Activated B cell treated with CpG ODN at 0.5 μM for 24 hours (primary cell): ENCODE measurements around the gene THOC6. TPM values are rescaled to one million over a fixed set of nuclear protein-coding genes. Genes with fewer than 3 reads are reported as not detected.

Source experiments
- ATAC-seq: fragments of 200-7000 bp; cut with Tn5 transposase; one replicate; pipeline ENCODE4 v1.10.0; 2021; ENCODE audit warnings: low read depth, mild to moderate bottlenecking, moderate library complexity
- CTCF ChIA-PET: fragments of 350-600 bp; sonication (Branson Sonifier 250); formaldehyde crosslinking; loops from one replicate; lab custom pipeline; 2021; ENCODE audit warnings: antibody characterized with exemption; lab: Charles Lee
- POLR2A ChIA-PET: fragments of 350-600 bp; sonication (Branson Sonifier 250); formaldehyde crosslinking; loops from one replicate; lab custom pipeline; 2021; ENCODE audit warnings: antibody characterized with exemption; lab: Charles Lee
- DNase-seq: peaks from one replicate; pipeline ENCODE4 v3.0.0; 2022
- H3K27ac Mint-ChIP-seq: one replicate; pipeline ENCODE4 v1.8.0; 2020; ENCODE audit warnings: mixed read lengths
- H3K27me3 Mint-ChIP-seq: one replicate; pipeline ENCODE4 v1.8.0; 2021; ENCODE audit warnings: mixed read lengths
- H3K36me3 Mint-ChIP-seq: one replicate; pipeline ENCODE4 v1.8.0; 2021; ENCODE audit warnings: low read depth, mixed read lengths
- H3K4me1 Mint-ChIP-seq: one replicate; pipeline ENCODE4 v1.8.0; 2021; ENCODE audit warnings: mixed read lengths
- H3K4me3 Mint-ChIP-seq: one replicate; pipeline ENCODE4 v1.8.0; 2020; ENCODE audit warnings: mild to moderate bottlenecking, mixed read lengths
- H3K9me3 Mint-ChIP-seq: one replicate; pipeline ENCODE4 v1.8.0; 2020; ENCODE audit warnings: mixed read lengths
- intact Hi-C: fragments of 100-400 bp; cut with micrococcal nuclease; formaldehyde crosslinking; loops from one replicate; pipeline ENCODE4 v1.15.1; 2024
- total RNA-seq: library from RNA; stranded (reverse); gene quantifications from 2 replicates; pipeline ENCODE4 v1.2.3, GENCODE V29; 2022
- TF ChIP-seq, protein P1 (sequence below): fragments of 200-600 bp; IDR thresholded peaks from one replicate; pipeline ENCODE4 v1.8.0; 2022; ENCODE audit warnings: antibody characterized with exemption, mild to moderate bottlenecking

The THOC6 gene
- total RNA-seq, 1 donor from 2014 or later: 45.8 TPM

GRCh38 chr16:3046641-3047386 lies 23.0 kb downstream of the THOC6 start:
- intact Hi-C loops: loop anchor here (1.0 to 2.0 kb wide), 2 partner anchors 12 to 16 kb away; no protein-coding TSS in a partner anchor
- Mint-ChIP-seq H3K4me3 (peak overlapping the region; percentile 56), H3K27ac (no peak overlapping the region), H3K4me1 (peaks cover 11% of the 10 kb centered on the region), H3K27me3 (peaks cover 38% of the 10 kb centered on the region), H3K36me3 (no peaks in the 10 kb centered on the region), H3K9me3 (no peaks in the 10 kb centered on the region)
- CTCF ChIA-PET: no interaction called here
- DNase-seq: no peak
- POLR2A ChIA-PET: interaction anchor here (1.3 kb wide), 1 partner anchor 12 kb away, joined by 5 read pairs; no protein-coding TSS in a partner anchor
- no peak for ATAC-seq
- TF ChIP-seq, protein P1, sequence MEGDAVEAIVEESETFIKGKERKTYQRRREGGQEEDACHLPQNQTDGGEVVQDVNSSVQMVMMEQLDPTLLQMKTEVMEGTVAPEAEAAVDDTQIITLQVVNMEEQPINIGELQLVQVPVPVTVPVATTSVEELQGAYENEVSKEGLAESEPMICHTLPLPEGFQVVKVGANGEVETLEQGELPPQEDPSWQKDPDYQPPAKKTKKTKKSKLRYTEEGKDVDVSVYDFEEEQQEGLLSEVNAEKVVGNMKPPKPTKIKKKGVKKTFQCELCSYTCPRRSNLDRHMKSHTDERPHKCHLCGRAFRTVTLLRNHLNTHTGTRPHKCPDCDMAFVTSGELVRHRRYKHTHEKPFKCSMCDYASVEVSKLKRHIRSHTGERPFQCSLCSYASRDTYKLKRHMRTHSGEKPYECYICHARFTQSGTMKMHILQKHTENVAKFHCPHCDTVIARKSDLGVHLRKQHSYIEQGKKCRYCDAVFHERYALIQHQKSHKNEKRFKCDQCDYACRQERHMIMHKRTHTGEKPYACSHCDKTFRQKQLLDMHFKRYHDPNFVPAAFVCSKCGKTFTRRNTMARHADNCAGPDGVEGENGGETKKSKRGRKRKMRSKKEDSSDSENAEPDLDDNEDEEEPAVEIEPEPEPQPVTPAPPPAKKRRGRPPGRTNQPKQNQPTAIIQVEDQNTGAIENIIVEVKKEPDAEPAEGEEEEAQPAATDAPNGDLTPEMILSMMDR: no peak

DNA sequence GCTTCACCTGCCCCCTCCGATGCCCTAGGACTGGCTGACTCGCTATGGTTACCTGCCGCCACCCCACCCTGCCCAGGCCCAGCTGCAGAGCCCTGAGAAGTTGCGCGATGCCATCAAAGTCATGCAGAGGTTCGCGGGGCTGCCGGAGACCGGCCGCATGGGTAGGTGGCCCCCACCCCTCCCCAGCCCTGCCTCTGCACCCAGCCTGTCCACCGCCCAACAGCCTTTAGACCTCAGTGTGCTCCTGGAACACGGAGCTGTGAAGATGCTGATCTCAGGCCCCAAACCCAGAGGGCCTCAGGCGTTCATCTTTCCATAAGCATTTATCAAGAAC lies 23.5 kb downstream of the THOC6 start:
- CTCF ChIA-PET: no interaction called here
- intact Hi-C loops: loop anchor here (2.0 kb wide), 1 partner anchor 17 kb away; no protein-coding TSS in a partner anchor
- Mint-ChIP-seq H3K27me3 (peaks cover 35% of the 10 kb centered on the region), H3K4me3 (peak overlapping the region; percentile 56), H3K27ac (no peak overlapping the region), H3K36me3 (no peaks in the 10 kb centered on the region), H3K9me3 (no peaks in the 10 kb centered on the region), H3K4me1 (peaks cover 11% of the 10 kb centered on the region)
- no peak for ATAC-seq
- DNase-seq: no peak
- POLR2A ChIA-PET: interaction anchor here (1.3 kb wide), 1 partner anchor 12 kb away, joined by 5 read pairs; no protein-coding TSS in a partner anchor
- TF ChIP-seq, protein P1: no peak

DNA sequence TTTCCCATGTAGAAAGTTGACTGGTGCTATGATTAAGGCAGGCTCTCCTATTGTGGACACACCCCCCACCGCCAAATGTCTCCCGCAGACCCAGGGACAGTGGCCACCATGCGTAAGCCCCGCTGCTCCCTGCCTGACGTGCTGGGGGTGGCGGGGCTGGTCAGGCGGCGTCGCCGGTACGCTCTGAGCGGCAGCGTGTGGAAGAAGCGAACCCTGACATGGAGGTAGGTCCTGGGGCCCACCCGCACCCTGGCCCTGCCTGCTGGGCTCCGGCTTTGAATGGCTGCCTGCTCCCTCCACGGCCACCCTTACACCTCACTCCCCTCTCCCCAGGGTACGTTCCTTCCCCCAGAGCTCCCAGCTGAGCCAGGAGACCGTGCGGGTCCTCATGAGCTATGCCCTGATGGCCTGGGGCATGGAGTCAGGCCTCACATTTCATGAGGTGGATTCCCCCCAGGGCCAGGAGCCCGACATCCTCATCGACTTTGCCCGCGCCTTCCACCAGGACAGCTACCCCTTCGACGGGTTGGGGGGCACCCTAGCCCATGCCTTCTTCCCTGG lies 26.2 kb downstream of the THOC6 start:
- H3K4me1 Mint-ChIP-seq: peaks cover 19% of the 10 kb centered on the region
- no peak for DNase-seq
- peaks cover 18% of the 10 kb centered on the region for H3K27me3 Mint-ChIP-seq
- H3K9me3 Mint-ChIP-seq: no peaks in the 10 kb centered on the region
- CTCF ChIA-PET: no interaction called here
- no peaks in the 10 kb centered on the region for H3K36me3 Mint-ChIP-seq
- H3K4me3 Mint-ChIP-seq: no peak overlapping the region
- intact Hi-C loops: no loop called here
- TF ChIP-seq, protein P1: no peak
- no peak for ATAC-seq
- POLR2A ChIA-PET: interaction anchor here (0.6 kb wide), 1 partner anchor 8 kb away, joined by 4 read pairs; no protein-coding TSS in a partner anchor
- no peak overlapping the region for H3K27ac Mint-ChIP-seq

GRCh38 chr16:3050487-3050886 lies 26.7 kb downstream of the THOC6 start:
- peaks cover 14% of the 10 kb centered on the region for H3K27me3 Mint-ChIP-seq
- ATAC-seq (no peak), DNase-seq (no peak)
- intact Hi-C loops: no loop called here
- H3K36me3 Mint-ChIP-seq: no peaks in the 10 kb centered on the region
- TF ChIP-seq, protein P1: no peak
- ChIA-PET POLR2A (interaction anchor here (0.6 to 0.7 kb wide), 2 partner anchors 8 to 9 kb away, joined by 3 to 4 read pairs; no protein-coding TSS in a partner anchor), CTCF (no interaction called here)
- no peaks in the 10 kb centered on the region for H3K9me3 Mint-ChIP-seq
- H3K4me1 Mint-ChIP-seq: peaks cover 19% of the 10 kb centered on the region
- H3K4me3 Mint-ChIP-seq: no peak overlapping the region
- no peak overlapping the region for H3K27ac Mint-ChIP-seq

DNA sequence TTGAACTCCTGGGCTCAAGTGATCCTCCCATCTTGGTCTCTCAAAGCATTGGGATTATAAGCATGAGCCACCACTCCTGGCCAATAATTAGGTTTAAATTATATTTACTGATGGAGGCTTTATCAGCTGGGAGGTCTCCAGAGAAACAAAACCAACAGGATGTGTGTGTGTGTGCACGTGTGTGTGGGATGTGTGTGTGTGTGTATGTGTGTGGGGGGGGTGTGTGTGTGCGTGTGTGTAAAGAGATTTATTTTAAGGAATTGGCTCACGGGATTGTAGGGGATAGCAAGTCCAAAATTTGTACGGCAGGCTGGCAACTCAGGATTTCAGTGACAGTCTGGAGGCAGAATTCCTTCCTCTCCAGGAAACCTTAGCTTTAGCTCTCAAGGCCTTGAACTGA lies 27.2 kb downstream of the THOC6 start:
- TF ChIP-seq, protein P1: no peak
- no peaks in the 10 kb centered on the region for H3K9me3 Mint-ChIP-seq
- H3K4me3 Mint-ChIP-seq: no peak overlapping the region
- H3K27me3 Mint-ChIP-seq: peaks cover 14% of the 10 kb centered on the region
- ATAC-seq (no peak), DNase-seq (no peak)
- CTCF ChIA-PET: no interaction called here
- peaks cover 19% of the 10 kb centered on the region for H3K4me1 Mint-ChIP-seq
- no peaks in the 10 kb centered on the region for H3K36me3 Mint-ChIP-seq
- POLR2A ChIA-PET: interaction anchor here (0.7 kb wide), 1 partner anchor 9 kb away, joined by 3 read pairs; no protein-coding TSS in a partner anchor
- H3K27ac Mint-ChIP-seq: no peak overlapping the region
- intact Hi-C loops: no loop called here
